Neural cell (in vitro differentiated cells): ENCODE measurements around the gene COL24A1. TPM values are rescaled to one million over a fixed set of nuclear protein-coding genes. Genes with fewer than 3 reads are reported as not detected.
"Not testable (repeated sequence)": the region's sequence is repeated elsewhere in the genome, so short reads cannot be mapped to it uniquely, and the experiment has no call there.

ENCODE experiments used
- H2AFZ ChIP-seq: fragments of 200-600, 300-800 bp; sonication (generic), shearing (Covaris generic); 2 replicates; pipeline ENCODE4 v1.6.0; 2014; ENCODE audit warnings: low read depth, mild to moderate bottlenecking, antibody characterized with exemption, low read length, moderate library complexity
- H3F3A ChIP-seq: fragments of 200-600 bp; shearing (Covaris generic); 2 replicates; pipeline ENCODE4 v1.6.1; 2016; ENCODE audit warnings: mild to moderate bottlenecking, moderate library complexity, mixed read lengths, antibody characterized with exemption, low read length; ENCODE audit not compliant: insufficient read depth, poor library complexity, severe bottlenecking
- H3K27ac ChIP-seq: fragments of 200-600, 300-800 bp; sonication (generic), shearing (Covaris generic); 2 replicates; pipeline ENCODE4 v1.5.1; 2014; ENCODE audit warnings: mild to moderate bottlenecking, low read length, moderate library complexity
- H3K27me3 ChIP-seq: fragments of 300-800, 200-600 bp; sonication (generic), shearing (Covaris generic); 2 replicates; pipeline ENCODE4 v1.6.0; 2014; ENCODE audit warnings: mild to moderate bottlenecking, low read depth, low read length, moderate library complexity; ENCODE audit not compliant: insufficient read depth
- H3K36me3 ChIP-seq: fragments of 300-800, 200-600 bp; sonication (generic), shearing (Covaris generic); 2 replicates; pipeline ENCODE4 v1.5.1; 2014; ENCODE audit warnings: mild to moderate bottlenecking, antibody characterized with exemption, low read length, moderate library complexity; ENCODE audit not compliant: insufficient read depth
- H3K4me2 ChIP-seq: fragments of 300-800, 200-600 bp; sonication (generic), shearing (Covaris generic); 2 replicates; pipeline ENCODE4 v1.6.0; 2014; ENCODE audit warnings: mild to moderate bottlenecking, low read length
- H3K4me3 ChIP-seq: fragments of 300-800, 200-600 bp; sonication (generic), shearing (Covaris generic); 2 replicates; pipeline ENCODE4 v1.5.1; 2014; ENCODE audit warnings: mild to moderate bottlenecking, low read length, moderate library complexity
- H3K79me2 ChIP-seq: fragments of 200-600 bp; shearing (Covaris generic); replicated peaks from 2 replicates; pipeline ENCODE4 v1.6.0; 2014; ENCODE audit warnings: mild to moderate bottlenecking, low read length, moderate library complexity; ENCODE audit not compliant: insufficient read depth
- H3K9ac ChIP-seq: fragments of 300-800, 200-600 bp; sonication (generic), shearing (Covaris generic); 2 replicates; pipeline ENCODE4 v1.6.1; 2016; ENCODE audit warnings: mild to moderate bottlenecking, low read length, mixed read lengths
- H3K9me2 ChIP-seq: fragments of 200-600 bp; shearing (Covaris generic); 2 replicates; pipeline ENCODE4 v1.6.1; 2016; ENCODE audit warnings: mild to moderate bottlenecking, low read length, mixed read lengths; ENCODE audit not compliant: insufficient read depth
- H3K9me3 ChIP-seq: fragments of 200-600, 300-800 bp; sonication (generic), shearing (Covaris generic); 2 replicates; pipeline ENCODE4 v1.6.1; 2016; ENCODE audit warnings: mild to moderate bottlenecking, mixed run types, low read length, moderate library complexity, mixed read lengths
- H4K20me1 ChIP-seq: fragments of 200-600 bp; shearing (Covaris generic); 2 replicates; pipeline ENCODE4 v1.6.1; 2016; ENCODE audit warnings: mild to moderate bottlenecking, mixed run types; ENCODE audit not compliant: insufficient read depth
- EP300 ChIP-seq: fragments of 450-650 bp; conservative IDR thresholded peaks from 2 replicates; pipeline ENCODE4 v1.6.1; 2014; ENCODE audit warnings: antibody characterized with exemption, mild to moderate bottlenecking, moderate library complexity; ENCODE audit not compliant: poor library complexity, severe bottlenecking
- EZH2 ChIP-seq: fragments of 200-600, 300-800 bp; shearing (Covaris generic), sonication (generic); IDR thresholded peaks from 2 replicates; pipeline ENCODE4 v1.6.1; 2014; ENCODE audit warnings: antibody characterized with exemption, low read length, borderline replicate concordance, mild to moderate bottlenecking; ENCODE audit not compliant: insufficient read depth, poor library complexity, severe bottlenecking
- MXI1 ChIP-seq: fragments of 450-650 bp; conservative IDR thresholded peaks from 2 replicates; pipeline ENCODE4 v1.6.1; 2014; ENCODE audit warnings: antibody characterized with exemption, mild to moderate bottlenecking; ENCODE audit not compliant: poor library complexity, severe bottlenecking
- POLR2AphosphoS5 ChIP-seq: IDR thresholded peaks from 2 replicates; pipeline ENCODE4 v1.6.1; 2012
- RAD21 ChIP-seq: fragments of 450-650 bp; conservative IDR thresholded peaks from 2 replicates; pipeline ENCODE4 v1.6.1; 2014; ENCODE audit warnings: antibody characterized with exemption, mild to moderate bottlenecking, moderate library complexity
- SMC3 ChIP-seq: fragments of 450-650 bp; conservative IDR thresholded peaks from 2 replicates; pipeline ENCODE4 v1.6.1; 2014; ENCODE audit warnings: antibody characterized with exemption, mild to moderate bottlenecking, moderate library complexity; ENCODE audit not compliant: poor library complexity
- TAF1 ChIP-seq: IDR thresholded peaks from 2 replicates; pipeline ENCODE4 v1.6.1; 2012; ENCODE audit warnings: low read depth
- polyA plus RNA-seq: library from polyadenylated mRNA; depleted of rRNA; stranded (reverse); fragments of >200 nt; gene quantifications from 2 replicates; pipeline ENCODE4 v1.2.3, GENCODE V29; 2014
- TF ChIP-seq, protein P1 (sequence below): IDR thresholded peaks from 2 replicates; pipeline ENCODE4 v1.6.1; 2012; ENCODE audit warnings: borderline replicate concordance
- TF ChIP-seq, protein P2 (sequence below): fragments of 450-650 bp; IDR thresholded peaks from 2 replicates; pipeline ENCODE4 v1.5.1; 2014; ENCODE audit warnings: antibody characterized with exemption, mild to moderate bottlenecking, moderate library complexity; ENCODE audit not compliant: poor library complexity, severe bottlenecking

The COL24A1 gene
- polyA plus RNA-seq, 1 donor from 2014 or later, result 0.19 TPM

DNA sequence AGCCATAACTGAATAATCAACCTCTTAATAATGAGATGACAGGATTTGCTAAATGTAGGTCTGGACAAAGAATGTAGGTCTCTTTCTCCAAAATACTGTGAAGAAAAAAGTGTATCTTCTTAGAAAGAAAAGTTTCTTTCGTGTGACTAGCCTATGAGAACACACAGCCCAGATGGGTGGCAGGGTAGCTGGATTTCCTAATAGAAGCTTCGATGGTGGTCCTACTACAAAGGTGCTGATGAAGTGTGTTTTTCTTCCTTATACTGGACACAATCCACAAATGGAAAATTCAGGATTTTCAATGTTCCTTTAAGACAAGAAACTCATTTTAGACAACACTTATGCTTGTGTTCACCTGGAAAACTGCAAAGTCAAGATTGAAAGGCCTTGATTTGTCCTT, 358.2 kb downstream of the COL24A1 start:
- Histone ChIP-seq H3K27me3 (no peaks in the 10 kb centered on the region), H3K9me2 (no peaks in the 10 kb centered on the region), H3K36me3 (no peaks in the 10 kb centered on the region), H3K27ac (no peak overlapping the region), H3K9me3 (no peaks in the 10 kb centered on the region), H3K9ac (no peak overlapping the region), H3K79me2 (no peaks in the 10 kb centered on the region), H3K4me3 (no peak overlapping the region), H3F3A (no peaks in the 10 kb centered on the region), H2AFZ (no peak overlapping the region), H4K20me1 (no peaks in the 10 kb centered on the region), H3K4me2 (no peak overlapping the region)
- TF ChIP-seq, protein P1, sequence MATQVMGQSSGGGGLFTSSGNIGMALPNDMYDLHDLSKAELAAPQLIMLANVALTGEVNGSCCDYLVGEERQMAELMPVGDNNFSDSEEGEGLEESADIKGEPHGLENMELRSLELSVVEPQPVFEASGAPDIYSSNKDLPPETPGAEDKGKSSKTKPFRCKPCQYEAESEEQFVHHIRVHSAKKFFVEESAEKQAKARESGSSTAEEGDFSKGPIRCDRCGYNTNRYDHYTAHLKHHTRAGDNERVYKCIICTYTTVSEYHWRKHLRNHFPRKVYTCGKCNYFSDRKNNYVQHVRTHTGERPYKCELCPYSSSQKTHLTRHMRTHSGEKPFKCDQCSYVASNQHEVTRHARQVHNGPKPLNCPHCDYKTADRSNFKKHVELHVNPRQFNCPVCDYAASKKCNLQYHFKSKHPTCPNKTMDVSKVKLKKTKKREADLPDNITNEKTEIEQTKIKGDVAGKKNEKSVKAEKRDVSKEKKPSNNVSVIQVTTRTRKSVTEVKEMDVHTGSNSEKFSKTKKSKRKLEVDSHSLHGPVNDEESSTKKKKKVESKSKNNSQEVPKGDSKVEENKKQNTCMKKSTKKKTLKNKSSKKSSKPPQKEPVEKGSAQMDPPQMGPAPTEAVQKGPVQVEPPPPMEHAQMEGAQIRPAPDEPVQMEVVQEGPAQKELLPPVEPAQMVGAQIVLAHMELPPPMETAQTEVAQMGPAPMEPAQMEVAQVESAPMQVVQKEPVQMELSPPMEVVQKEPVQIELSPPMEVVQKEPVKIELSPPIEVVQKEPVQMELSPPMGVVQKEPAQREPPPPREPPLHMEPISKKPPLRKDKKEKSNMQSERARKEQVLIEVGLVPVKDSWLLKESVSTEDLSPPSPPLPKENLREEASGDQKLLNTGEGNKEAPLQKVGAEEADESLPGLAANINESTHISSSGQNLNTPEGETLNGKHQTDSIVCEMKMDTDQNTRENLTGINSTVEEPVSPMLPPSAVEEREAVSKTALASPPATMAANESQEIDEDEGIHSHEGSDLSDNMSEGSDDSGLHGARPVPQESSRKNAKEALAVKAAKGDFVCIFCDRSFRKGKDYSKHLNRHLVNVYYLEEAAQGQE, result no peak
- TF ChIP-seq MXI1 (no peak), POLR2AphosphoS5 (no peak), EP300 (no peak), EZH2 (no peak), SMC3 (no peak), RAD21 (no peak), TAF1 (no peak)
- TF ChIP-seq, protein P2, sequence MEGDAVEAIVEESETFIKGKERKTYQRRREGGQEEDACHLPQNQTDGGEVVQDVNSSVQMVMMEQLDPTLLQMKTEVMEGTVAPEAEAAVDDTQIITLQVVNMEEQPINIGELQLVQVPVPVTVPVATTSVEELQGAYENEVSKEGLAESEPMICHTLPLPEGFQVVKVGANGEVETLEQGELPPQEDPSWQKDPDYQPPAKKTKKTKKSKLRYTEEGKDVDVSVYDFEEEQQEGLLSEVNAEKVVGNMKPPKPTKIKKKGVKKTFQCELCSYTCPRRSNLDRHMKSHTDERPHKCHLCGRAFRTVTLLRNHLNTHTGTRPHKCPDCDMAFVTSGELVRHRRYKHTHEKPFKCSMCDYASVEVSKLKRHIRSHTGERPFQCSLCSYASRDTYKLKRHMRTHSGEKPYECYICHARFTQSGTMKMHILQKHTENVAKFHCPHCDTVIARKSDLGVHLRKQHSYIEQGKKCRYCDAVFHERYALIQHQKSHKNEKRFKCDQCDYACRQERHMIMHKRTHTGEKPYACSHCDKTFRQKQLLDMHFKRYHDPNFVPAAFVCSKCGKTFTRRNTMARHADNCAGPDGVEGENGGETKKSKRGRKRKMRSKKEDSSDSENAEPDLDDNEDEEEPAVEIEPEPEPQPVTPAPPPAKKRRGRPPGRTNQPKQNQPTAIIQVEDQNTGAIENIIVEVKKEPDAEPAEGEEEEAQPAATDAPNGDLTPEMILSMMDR, result no peak

DNA sequence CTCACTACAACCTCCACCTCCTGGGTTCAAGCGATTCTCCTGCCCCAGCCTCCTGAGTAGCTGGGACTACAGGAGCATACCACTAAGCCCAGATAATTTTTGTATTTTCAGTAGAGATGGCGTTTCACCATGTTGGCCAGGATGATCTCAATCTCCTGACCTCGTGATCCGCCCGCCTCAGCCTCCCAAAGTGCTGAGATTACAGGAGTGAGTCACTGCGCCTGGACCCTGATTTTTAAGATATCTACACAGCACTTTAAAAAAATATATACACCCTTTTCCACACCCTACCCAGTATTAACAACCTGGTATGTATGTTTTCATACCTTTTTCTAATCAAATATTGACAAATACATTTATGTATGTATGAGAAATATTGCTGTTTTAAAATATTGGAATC, 379.6 kb downstream of the COL24A1 start:
- not testable (repeated sequence) for H3K9ac ChIP-seq, H3K36me3 ChIP-seq, H3K79me2 ChIP-seq, H3K27ac ChIP-seq, H3K9me3 ChIP-seq, H3F3A ChIP-seq, H3K9me2 ChIP-seq, H3K4me2 ChIP-seq, H3K27me3 ChIP-seq, H3K4me3 ChIP-seq, H4K20me1 ChIP-seq, H2AFZ ChIP-seq

DNA sequence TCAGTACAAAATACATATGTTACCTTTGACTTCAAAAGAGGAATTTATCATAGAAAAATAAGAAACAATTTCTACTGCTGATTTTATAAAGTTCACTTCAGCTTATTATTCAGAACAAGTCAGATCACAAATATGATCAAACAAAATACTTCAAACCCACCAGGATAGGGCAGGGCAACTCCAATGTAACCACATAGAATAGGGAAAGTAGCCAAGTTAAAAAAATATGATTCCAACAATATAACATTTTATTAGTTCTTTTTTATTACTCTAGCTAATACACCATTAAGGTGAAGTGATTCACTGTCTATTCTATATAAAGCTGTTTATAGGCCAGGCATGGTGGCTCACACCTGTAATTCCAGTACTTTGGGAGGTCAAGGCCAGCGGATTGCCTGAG, 393.8 kb downstream of the COL24A1 start:
- Histone ChIP-seq H3K27ac (no peak overlapping the region), H3K36me3 (no peaks in the 10 kb centered on the region), H3K9me2 (no peaks in the 10 kb centered on the region), H3K27me3 (no peaks in the 10 kb centered on the region), H3K79me2 (no peaks in the 10 kb centered on the region), H4K20me1 (no peaks in the 10 kb centered on the region), H3K9me3 (no peaks in the 10 kb centered on the region), H3K4me3 (no peak overlapping the region), H3K9ac (no peak overlapping the region), H3K4me2 (no peak overlapping the region), H2AFZ (no peak overlapping the region), H3F3A (no peaks in the 10 kb centered on the region)
- TF ChIP-seq, protein P2, result no peak
- TF ChIP-seq, protein P1, result no peak
- TF ChIP-seq EZH2 (no peak), EP300 (no peak), SMC3 (no peak), POLR2AphosphoS5 (no peak), MXI1 (no peak), RAD21 (no peak), TAF1 (no peak)
